HG03097 (cell line): Measurements from ENCODE around the gene CCT7.
A peak's percentile ranks its signal among the peaks of the same experiment; 100 is the strongest.

Experiments
- ATAC-seq: cut with Tn5 transposase; IDR thresholded peaks from one replicate; pipeline ENCODE4 v1.9.1; 2021; ENCODE audit not compliant: unreplicated experiment, low FRiP score

Gene CCT7

GRCh38 chr2:73266061-73266901 is 32.2 kb downstream of the CCT7 start:
- no peak for ATAC-seq

- no peak for ATAC-seq
These were observed 32.9 kb downstream of the CCT7 start for GRCh38 chr2:73267008-73267407.

DNA sequence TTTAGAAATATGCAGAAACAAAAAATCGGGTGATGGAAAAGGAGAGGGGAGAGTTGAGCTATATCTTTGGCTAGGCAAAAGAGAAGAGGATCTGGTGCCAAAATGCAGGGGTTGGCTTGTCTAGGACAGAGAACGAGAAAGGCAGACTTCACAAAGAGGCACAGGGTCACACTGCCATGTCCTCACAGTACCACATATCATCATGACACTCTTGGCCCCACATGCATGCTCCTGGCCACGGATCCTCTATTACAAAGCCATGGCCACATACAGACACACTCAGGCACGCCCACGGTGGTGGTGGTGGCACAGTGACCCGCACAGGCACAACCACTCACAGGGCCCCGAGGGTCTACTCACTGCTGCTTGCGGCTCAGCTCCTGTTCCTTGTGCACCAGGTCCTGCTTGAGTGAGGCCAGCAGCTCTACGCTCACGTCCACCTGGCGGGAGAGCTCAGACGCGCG is 34.3 kb downstream of the CCT7 start:
- no peak for ATAC-seq

GRCh38 chr2:73268830-73269685 is 35.0 kb downstream of the CCT7 start:
- ATAC-seq = no peak

DNA sequence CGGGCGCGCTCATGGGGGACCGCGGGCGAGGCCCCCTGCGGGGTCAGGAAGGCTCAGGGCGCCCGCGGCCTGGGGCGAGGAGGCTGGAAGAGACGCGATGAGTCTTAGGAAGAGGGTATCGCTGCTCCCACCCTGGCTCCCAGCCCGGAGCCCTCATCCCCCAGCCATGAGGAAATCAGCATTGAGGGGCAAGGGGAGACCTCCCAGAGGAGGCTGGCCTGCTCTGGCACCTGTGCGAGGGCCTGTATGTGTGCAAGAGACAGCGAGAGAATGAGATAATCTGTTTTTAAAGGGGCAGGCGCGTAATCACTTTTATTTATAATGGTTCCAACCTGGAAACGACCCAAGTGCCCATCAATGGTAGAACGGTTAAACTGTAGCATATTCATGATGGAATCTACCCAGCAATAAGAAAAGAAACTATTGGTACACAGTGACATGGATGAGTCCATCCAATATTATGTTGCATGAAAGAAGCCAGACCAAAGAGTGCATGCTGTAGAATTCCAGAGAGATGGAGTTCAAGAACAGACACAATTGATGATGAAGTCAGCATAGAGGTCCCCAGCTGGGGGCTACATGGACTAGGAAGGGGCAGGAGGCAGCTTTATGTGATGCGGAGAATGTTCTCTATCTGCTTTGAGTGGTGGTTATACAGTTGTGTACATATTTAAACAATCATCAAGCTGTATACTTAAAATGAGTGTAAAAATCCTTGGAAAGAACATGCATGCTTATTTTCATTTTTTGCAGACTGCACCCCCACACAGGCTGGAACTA is 35.8 kb downstream of the CCT7 start:
- ATAC-seq = no peak

DNA sequence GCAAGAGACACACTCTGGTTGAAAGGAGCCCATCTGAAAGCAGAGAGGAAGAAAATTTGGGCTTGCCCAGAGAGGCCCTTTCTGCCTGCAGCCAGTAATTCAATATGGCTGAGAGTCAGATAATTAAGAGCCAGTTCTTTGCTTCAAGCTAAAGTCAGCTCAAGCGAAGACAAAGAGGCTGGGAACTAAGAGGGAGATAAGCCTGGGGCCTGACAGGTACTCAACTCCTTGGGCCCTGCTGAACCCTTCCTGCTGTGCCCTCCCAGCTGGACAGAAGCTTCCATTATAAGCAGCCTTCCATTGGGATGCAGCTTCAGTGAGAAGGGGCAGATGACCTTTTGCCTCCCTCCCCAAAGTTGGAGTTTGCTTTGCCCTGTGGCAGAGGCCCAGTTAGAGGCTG is 38.2 kb downstream of the CCT7 start:
- ATAC-seq = no peak

DNA sequence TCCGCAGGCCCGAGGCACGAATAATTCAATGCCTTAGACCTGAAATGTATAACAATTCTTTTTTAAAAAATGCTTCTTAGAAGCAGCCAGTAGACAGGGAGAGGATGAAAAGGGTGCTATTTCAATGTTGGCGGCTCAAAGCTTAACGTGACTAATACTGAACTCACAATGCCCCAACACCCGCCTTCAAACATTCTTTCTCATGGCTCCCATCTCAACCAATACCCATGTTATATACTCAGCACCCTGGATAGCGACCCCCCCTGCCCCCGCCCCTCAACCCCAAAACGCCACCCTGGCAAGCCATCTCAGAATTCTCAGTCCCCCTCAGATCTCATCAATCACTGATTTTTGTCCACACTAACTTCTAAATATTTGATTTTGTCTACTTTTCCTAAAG is 45.7 kb downstream of the CCT7 start:
- ATAC-seq = no peak

GRCh38 chr2:73281244-73281643 is 47.1 kb downstream of the CCT7 start:
- ATAC-seq = no peak

- ATAC-seq = no peak
These were observed 48.9 kb downstream of the CCT7 start for GRCh38 chr2:73282924-73283544.

DNA sequence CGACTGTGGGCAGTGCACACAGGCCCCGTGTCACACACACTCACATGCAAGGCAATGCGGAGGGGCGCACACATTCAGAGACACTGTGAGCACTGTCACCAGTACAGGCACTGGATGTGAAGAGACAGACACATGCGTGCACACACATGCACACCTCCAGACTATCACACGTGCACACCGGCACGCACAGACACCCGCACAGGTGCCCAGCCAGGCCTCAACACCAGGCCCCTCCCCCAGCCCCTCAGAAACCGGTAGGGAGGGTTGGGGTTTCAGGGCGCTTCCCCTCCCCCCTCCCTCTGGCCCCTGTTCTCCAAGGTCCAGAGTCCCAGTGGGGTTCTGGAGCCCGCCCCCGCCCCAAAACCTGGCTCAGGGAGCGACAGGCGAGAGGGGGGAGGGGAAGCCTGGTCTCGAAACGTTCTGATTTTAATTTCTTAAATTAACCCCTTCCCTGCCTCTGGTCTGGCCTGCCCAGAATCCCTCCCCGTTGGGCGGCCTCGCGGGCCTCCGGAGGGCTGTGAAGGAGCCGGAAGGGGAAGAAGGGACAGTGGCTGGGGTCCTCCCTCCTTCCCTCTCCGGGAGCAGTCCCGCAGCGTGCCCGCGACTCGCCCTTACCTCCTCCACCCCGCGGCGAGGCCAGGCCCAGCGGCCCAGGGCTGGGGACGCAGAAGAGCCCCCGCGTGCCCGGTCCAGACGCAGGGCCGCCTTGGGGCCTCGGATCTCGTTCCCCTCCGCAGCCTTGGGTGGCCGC is 49.6 kb downstream of the CCT7 start:
- ATAC-seq = peak; percentile 10

DNA sequence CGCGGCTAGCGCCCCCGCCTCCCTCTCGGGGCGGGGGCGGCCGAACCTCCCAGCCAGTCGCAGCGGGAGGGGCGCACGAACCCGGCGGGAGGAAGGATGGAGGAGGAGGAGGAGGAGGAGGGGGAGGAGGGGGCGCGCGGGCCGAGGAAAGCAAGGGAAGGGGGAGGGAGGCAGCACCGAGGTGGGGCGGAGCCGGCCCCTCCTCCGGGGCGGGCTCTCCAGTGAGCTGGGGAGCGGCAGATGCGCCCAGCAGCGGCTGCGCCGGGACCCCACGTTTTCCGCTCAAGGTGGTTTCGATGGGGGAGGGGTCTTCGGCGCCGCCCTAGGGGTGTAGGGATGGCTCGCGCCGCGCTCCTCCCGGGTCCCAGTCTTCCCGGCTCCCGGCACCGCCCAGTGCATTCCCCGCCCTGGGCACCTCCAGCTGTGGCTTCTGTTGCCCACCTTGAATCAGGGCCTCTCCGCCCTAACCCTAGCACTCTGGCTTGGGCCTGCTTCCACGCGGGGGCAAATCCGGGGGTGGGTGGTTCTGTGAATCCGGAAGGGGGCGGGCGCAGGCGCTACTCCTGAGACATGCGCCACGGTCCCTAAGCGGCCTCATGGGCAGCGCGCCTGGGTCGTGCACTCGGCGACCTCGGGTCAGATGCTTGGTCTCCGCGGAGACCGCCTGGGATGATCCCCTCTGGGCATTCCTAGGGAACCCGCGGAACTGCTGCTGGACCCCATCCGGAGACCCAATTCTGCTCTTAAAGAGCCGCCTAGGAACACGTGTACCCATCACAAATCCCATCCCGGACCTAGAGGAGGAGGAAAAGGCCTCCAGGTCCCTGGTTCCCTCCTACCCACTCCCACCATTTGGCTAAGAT is 50.4 kb downstream of the CCT7 start, which contains the start of gene FBXO41:
Gene FBXO41 (minus strand): TSS at position 183 of the 863 bp plus-strand sequence. CDS start 14,848 bp downstream, outside the sequence.
- peak; percentile 60 for ATAC-seq

- peak; percentile 52 for ATAC-seq
These were observed 51.1 kb downstream of the CCT7 start for GRCh38 chr2:73285159-73285739.

DNA sequence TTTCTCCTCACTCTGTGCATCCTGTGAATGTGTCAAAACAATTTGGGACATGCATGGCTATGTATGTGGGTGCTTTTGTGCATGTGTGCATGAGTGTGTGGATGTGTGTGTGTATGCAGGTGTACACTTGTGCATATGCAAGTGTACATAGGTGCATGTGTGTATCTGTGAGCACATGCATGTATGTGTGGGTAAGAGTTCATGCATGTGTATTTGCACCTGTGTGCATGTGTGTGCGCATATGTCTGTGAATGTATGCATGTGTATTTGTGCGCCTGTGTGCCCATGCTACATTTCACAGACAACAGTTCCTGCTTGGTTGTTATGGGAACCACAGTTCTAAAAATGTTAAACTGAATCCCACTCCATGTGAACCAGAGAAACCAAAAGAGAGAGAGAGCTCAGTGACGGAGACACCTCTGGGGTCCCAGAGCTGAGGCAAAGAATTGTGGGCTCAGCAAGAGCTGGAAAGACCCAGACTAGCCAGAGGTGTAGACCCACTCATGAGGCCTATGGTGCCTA is 52.1 kb downstream of the CCT7 start:
- ATAC-seq = no peak

- ATAC-seq = no peak
These were observed 55.2 kb downstream of the CCT7 start for GRCh38 chr2:73289304-73289703.

DNA sequence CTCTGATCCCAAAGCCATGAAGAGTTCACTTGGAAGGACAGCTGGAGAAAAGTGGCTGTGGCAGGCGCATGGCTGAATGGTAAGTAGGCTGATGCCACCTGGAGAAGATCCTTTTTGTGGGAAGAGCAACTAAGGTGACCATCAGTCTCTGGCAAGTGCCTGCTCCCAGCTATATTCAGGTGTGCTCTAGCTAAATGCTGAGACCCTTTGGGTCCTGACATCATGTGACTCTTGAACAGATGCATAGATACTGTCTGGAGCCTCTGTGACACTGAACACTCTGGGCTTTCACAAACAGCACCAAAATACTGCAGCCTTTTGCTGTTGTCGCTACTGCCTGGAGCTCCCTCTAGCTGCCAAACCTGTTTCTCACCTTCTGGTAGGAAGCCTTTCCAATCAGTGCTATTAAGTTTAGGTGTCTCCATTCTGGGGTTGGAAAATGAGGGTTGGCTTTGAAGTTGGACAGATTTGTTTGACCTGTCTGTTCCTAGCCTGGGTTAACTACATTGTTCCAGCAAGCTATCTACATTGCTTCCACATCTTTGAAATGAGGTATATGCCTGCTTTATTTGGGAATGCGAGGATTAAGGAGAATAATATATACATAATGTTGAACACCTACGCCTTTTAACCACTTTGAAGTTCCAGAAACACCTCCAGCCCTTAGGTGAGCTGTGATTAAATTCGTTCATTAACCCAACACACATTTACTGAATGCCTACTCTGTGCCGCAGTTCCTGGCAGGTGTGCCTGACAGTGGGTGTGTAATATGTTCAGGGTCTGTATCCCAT is 56.1 kb downstream of the CCT7 start:
- no peak for ATAC-seq

- ATAC-seq = no peak
These were observed 57.0 kb downstream of the CCT7 start for GRCh38 chr2:73291093-73291460.
